PC-9 (cell line): ENCODE data around the gene CCDC51. TPM values are rescaled to one million over a fixed set of nuclear protein-coding genes. Genes with fewer than 3 reads are reported as not detected.

Experiments used
- BruUV-seq: library from RNA; stranded (reverse); fragments of 400-500 nt; replicated peaks from 2 replicates; lab custom pipeline; 2021; lab: Mats Ljungman, UMichigan
- CTCF ChIA-PET: fragments of 300-600 bp; sonication (Branson Sonifier 250); formaldehyde crosslinking; loops from one replicate; lab custom pipeline; 2022; ENCODE audit warnings: antibody characterized with exemption; lab: Charles Lee
- POLR2A ChIA-PET: fragments of 300-600 bp; sonication (Branson Sonifier 250); formaldehyde crosslinking; loops from one replicate; lab custom pipeline; 2022; ENCODE audit warnings: antibody characterized with exemption; ENCODE audit not compliant: unreplicated experiment; lab: Charles Lee
- DNase-seq, 2 experiments: peaks; one replicate each; pipeline versions ENCODE4 v3.0.0 to v3.0.0-alpha.2; 2015 to 2022; ENCODE audit warnings: mixed read lengths in 1 of 2
- H2AFZ ChIP-seq: fragments of 200-600 bp; sonication (generic); 2 replicates; pipeline ENCODE4 v1.8.1; 2017; ENCODE audit warnings: antibody characterized with exemption
- H3F3A ChIP-seq: fragments of 200-600 bp; sonication (generic); 2 replicates; pipeline ENCODE4 v1.8.1; 2017; ENCODE audit warnings: antibody characterized with exemption, mild to moderate bottlenecking, low read depth; ENCODE audit not compliant: insufficient read depth
- H3K27ac ChIP-seq: fragments of 200-600 bp; sonication (generic); 2 replicates; pipeline ENCODE4 v1.6.1; 2016; ENCODE audit warnings: mixed run types
- H3K27me3 ChIP-seq: fragments of 200-600 bp; sonication (generic); 2 replicates; pipeline ENCODE4 v1.6.1; 2016; ENCODE audit warnings: low read depth, mixed run types; ENCODE audit not compliant: insufficient read depth
- H3K36me3 ChIP-seq: fragments of 200-600 bp; sonication (generic); 2 replicates; pipeline ENCODE4 v1.6.1; 2016; ENCODE audit warnings: low read depth, mixed run types
- H3K4me1 ChIP-seq: fragments of 200-600 bp; sonication (generic); replicated peaks from 2 replicates; pipeline ENCODE4 v1.6.1; 2016; ENCODE audit warnings: mixed run types; ENCODE audit not compliant: insufficient read depth
- H3K4me2 ChIP-seq: fragments of 200-600 bp; sonication (generic); 2 replicates; pipeline ENCODE4 v1.6.1; 2017; ENCODE audit warnings: mixed run types
- H3K4me3 ChIP-seq: fragments of 200-600 bp; sonication (generic); 2 replicates; pipeline ENCODE4 v1.6.1; 2016; ENCODE audit warnings: mixed run types
- H3K79me2 ChIP-seq: fragments of 200-600 bp; sonication (generic); 2 replicates; pipeline ENCODE4 v1.6.1; 2017; ENCODE audit warnings: low read depth, mixed run types
- H3K9me2 ChIP-seq: fragments of 200-600 bp; sonication (generic); 2 replicates; pipeline ENCODE4 v1.8.1; 2017; ENCODE audit warnings: mild to moderate bottlenecking; ENCODE audit not compliant: insufficient read depth
- H3K9me3 ChIP-seq: fragments of 200-600 bp; sonication (generic); 2 replicates; pipeline ENCODE4 v1.8.1; 2016; ENCODE audit warnings: low read depth; ENCODE audit not compliant: insufficient read depth
- H4K20me1 ChIP-seq: fragments of 200-600 bp; sonication (generic); 2 replicates; pipeline ENCODE4 v1.8.1; 2017; ENCODE audit not compliant: insufficient read depth
- CTCF ChIP-seq: fragments of 200-600 bp; sonication (generic); conservative IDR thresholded peaks from 2 replicates; pipeline ENCODE4 v1.6.1; 2017; ENCODE audit warnings: mixed run types, antibody characterized with exemption, mild to moderate bottlenecking, moderate library complexity
- EZH2 ChIP-seq: fragments of 200-600 bp; sonication (generic); IDR thresholded peaks from 2 replicates; pipeline ENCODE4 v1.8.0; 2017; ENCODE audit warnings: antibody characterized with exemption, low read depth
- intact Hi-C: fragments of 100-400 bp; cut with micrococcal nuclease; formaldehyde crosslinking; loops from one replicate; pipeline ENCODE4 v1.10.0; 2022; ENCODE audit not compliant: unreplicated experiment
- total RNA-seq: library from RNA; stranded (reverse); gene quantifications from 2 replicates; pipeline ENCODE4 v1.2.3, GENCODE V29; 2021

CCDC51 gene
- total RNA-seq, 1 experiment from 2014 or later = 28.5 TPM

- POLR2A ChIA-PET = interaction anchor here (0.6 kb wide), 1 partner anchor 221 kb away, joined by 3 read pairs; the partner anchor contains the start of gene CDC25A
- H3K4me1 ChIP-seq = no peaks in the 10 kb centered on the region
- BruUV-seq = no TSS peak
- H3K79me2 ChIP-seq = no peaks in the 10 kb centered on the region
- no peaks in the 10 kb centered on the region for H3K36me3 ChIP-seq
- intact Hi-C loops = no loop called here
- H3K27ac ChIP-seq = no peak overlapping the region
- no peak overlapping the region for H3K4me3 ChIP-seq
- H3K9me3 ChIP-seq = no peaks in the 10 kb centered on the region
- H3K9me2 ChIP-seq = no peaks in the 10 kb centered on the region
- H3F3A ChIP-seq = no peaks in the 10 kb centered on the region
- CTCF ChIA-PET = interaction anchor here (2.0 kb wide), 1 partner anchor 27 kb away, joined by 10 read pairs; no protein-coding TSS in a partner anchor
- TF ChIP-seq CTCF (no peak), EZH2 (no peak)
- H4K20me1 ChIP-seq = no peaks in the 10 kb centered on the region
- H2AFZ ChIP-seq = no peak overlapping the region
- DNase-seq = no peak
- no peak overlapping the region for H3K4me2 ChIP-seq
- H3K27me3 ChIP-seq = no peaks in the 10 kb centered on the region
Observed at GRCh38 chr3:48408823-48409281, 31.1 kb downstream of the CCDC51 start.

- no peak overlapping the region for H3K4me3 ChIP-seq
- intact Hi-C loops = no loop called here
- H3K9me3 ChIP-seq = no peaks in the 10 kb centered on the region
- H3K9me2 ChIP-seq = no peaks in the 10 kb centered on the region
- no peaks in the 10 kb centered on the region for H3K79me2 ChIP-seq
- H3K36me3 ChIP-seq = no peaks in the 10 kb centered on the region
- H2AFZ ChIP-seq = no peak overlapping the region
- no peaks in the 10 kb centered on the region for H4K20me1 ChIP-seq
- no peaks in the 10 kb centered on the region for H3K4me1 ChIP-seq
- no peak for DNase-seq
- no TSS peak for BruUV-seq
- no peaks in the 10 kb centered on the region for H3K27me3 ChIP-seq
- no peak overlapping the region for H3K27ac ChIP-seq
- POLR2A ChIA-PET = no interaction called here
- H3K4me2 ChIP-seq = no peak overlapping the region
- TF ChIP-seq CTCF = no peak
- TF ChIP-seq EZH2 = no peak
- CTCF ChIA-PET = interaction anchor here (0.9 to 2.0 kb wide), 2 partner anchors 21 to 28 kb away, joined by 3 to 10 read pairs; no protein-coding TSS in a partner anchor
- no peaks in the 10 kb centered on the region for H3F3A ChIP-seq
Observed at GRCh38 chr3:48407542-48408099, 32.3 kb downstream of the CCDC51 start.

- H3K4me3 ChIP-seq = no peak overlapping the region
- TF ChIP-seq CTCF (no peak), EZH2 (no peak)
- H3K36me3 ChIP-seq = no peaks in the 10 kb centered on the region
- no peaks in the 10 kb centered on the region for H4K20me1 ChIP-seq
- H3K79me2 ChIP-seq = no peaks in the 10 kb centered on the region
- POLR2A ChIA-PET = no interaction called here
- no peak overlapping the region for H2AFZ ChIP-seq
- H3F3A ChIP-seq = no peaks in the 10 kb centered on the region; the same call in 1 of the 2 replicates
- DNase-seq = no peak
- no peaks in the 10 kb centered on the region for H3K9me2 ChIP-seq
- H3K27ac ChIP-seq = no peak overlapping the region
- no peak overlapping the region for H3K4me2 ChIP-seq
- CTCF ChIA-PET = interaction anchor here (2.0 kb wide), 1 partner anchor 29 kb away, joined by 10 read pairs; no protein-coding TSS in a partner anchor
- no peaks in the 10 kb centered on the region for H3K9me3 ChIP-seq
- intact Hi-C loops = no loop called here
- BruUV-seq = no TSS peak
- peaks cover 7% of the 10 kb centered on the region; the same call in 1 of the 2 replicates for H3K4me1 ChIP-seq
- H3K27me3 ChIP-seq = no peaks in the 10 kb centered on the region
Observed at GRCh38 chr3:48406443-48407431, 33.2 kb downstream of the CCDC51 start.
